Adrenal gland (tissue), 12 donors: ENCODE measurements around the gene PTPRQ. TPM values are rescaled to one million over a fixed set of nuclear protein-coding genes. Genes with fewer than 3 reads are reported as not detected.

Source experiments
- DNase-seq, 7 donors: peaks; one replicate each; pipeline ENCODE4 v3.0.0-alpha.2; 2019 to 2020
- H3K27ac ChIP-seq, 5 donors: fragments of 200-600 bp; sonication (generic) in 4 of 5; 1 replicate in 3 of 5; 2 replicates in 2 of 5; pipeline versions ENCODE4 v1.5.1 to v1.8.0; 2016 to 2020; ENCODE audit warnings: mild to moderate bottlenecking in 1 of 5
- H3K27me3 ChIP-seq: fragments of 200-600 bp; 2 replicates; pipeline ENCODE4 v1.8.0; 2021
- H3K36me3 ChIP-seq, 2 donors: fragments of 200-600 bp; replicated peaks in 1 of 2; 1 replicate in 1 of 2; 2 replicates in 1 of 2; pipeline versions ENCODE4 v1.5.1 to v1.8.0; 2018 to 2022
- H3K4me1 ChIP-seq, 2 donors: fragments of 200-600 bp; replicated peaks in 1 of 2; 1 replicate in 1 of 2; 2 replicates in 1 of 2; pipeline versions ENCODE4 v1.5.1 to v1.8.0; 2018 to 2021
- H3K4me3 ChIP-seq, 4 donors: fragments of 200-600 bp; sonication (generic) in 3 of 4; one replicate each; pipeline ENCODE4 v1.5.1; 2016 to 2018
- H3K9me3 ChIP-seq, 3 donors: fragments of 200-600 bp; sonication (generic) in 1 of 3; replicated peaks in 1 of 3; 1 replicate in 2 of 3; 2 replicates in 1 of 3; pipeline versions ENCODE4 v1.5.1 to v1.8.0; 2016 to 2021
- POLR2A ChIP-seq, 2 donors: fragments of 450-650 bp; IDR thresholded peaks; one replicate each; pipeline ENCODE4 v1.6.1; 2017; ENCODE audit warnings: antibody characterized with exemption in 2 of 2, mild to moderate bottlenecking in 2 of 2, moderate library complexity in 1 of 2
- WGBS, 4 donors: extraction: QIAGEN DNeasy Blood & Tissue Kit in 2 of 4; methylation state at CpG; one replicate each; pipeline versions ENCODE4 v1.1.5 to v1.1.7; 2013 to 2017; 5-methylcytosine and 5-hydroxymethylcytosine counted together
- intact Hi-C, 2 donors: fragments of 100-400 bp; cut with DNase I; formaldehyde crosslinking; loops; one replicate each; pipeline versions ENCODE4 v1.14.1 to v1.15.0; 2022 to 2023
- polyA plus RNA-seq, 3 donors: library from polyadenylated mRNA; stranded (reverse); fragments of 200-250 nt in 2 of 3; fragments of 350-450 nt in 1 of 3; fragmentation: Illumina TruSeq in 1 of 3; extraction: RNeasy Lipid Tissue Mini Kit (QIAGEN cat#74804) in 1 of 3; gene quantifications; one replicate each; pipeline ENCODE4 v1.2.3, GENCODE V29; 2013 to 2014
- total RNA-seq, 9 donors: library from RNA; depleted of rRNA in 4 of 9; stranded (reverse); fragments of >200 nt in 4 of 9; fragments of 120-200 nt in 1 of 9; fragmentation: NEBNext Ultra II Directional in 1 of 9; extraction: Animal tissue kit (Norgen Biotek cat#: 25700) in 1 of 9; gene quantifications; one replicate each; pipeline versions ENCODE4 v1.1.0 to v1.2.4, GENCODE V29; 2013 to 2023
- TF ChIP-seq, protein P1 (sequence below), 6 experiments: fragments of 450-650 bp in 4 of 6; fragments of 200-600 bp in 2 of 6; sonication (generic) in 1 of 6; IDR thresholded peaks; 1 replicate in 5 of 6; 2 replicates in 1 of 6; pipeline versions ENCODE4 v1.5.1 to v1.8.0; 2016 to 2021; ENCODE audit warnings: antibody characterized with exemption in 6 of 6, mild to moderate bottlenecking in 2 of 6, moderate library complexity in 1 of 6
- donor health status: healthy with polysubstance abuse.
- donor health status: Bipolar disorder and iron deficiency.
- donor health status: DM: yes; HTN: yes; CAD: no.
- donor health status: DM: no; HTN: no; CAD: no.
- donor health status: DM: no; HTN: no; CAD: no.
- donor health status: DM: yes; HTN: yes; CAD: no.

Gene PTPRQ
- total and polyA plus RNA-seq, 12 donors = under 0.01 to 0.27 (median 0.13) TPM; not detected in 2

- TF ChIP-seq, protein P1, sequence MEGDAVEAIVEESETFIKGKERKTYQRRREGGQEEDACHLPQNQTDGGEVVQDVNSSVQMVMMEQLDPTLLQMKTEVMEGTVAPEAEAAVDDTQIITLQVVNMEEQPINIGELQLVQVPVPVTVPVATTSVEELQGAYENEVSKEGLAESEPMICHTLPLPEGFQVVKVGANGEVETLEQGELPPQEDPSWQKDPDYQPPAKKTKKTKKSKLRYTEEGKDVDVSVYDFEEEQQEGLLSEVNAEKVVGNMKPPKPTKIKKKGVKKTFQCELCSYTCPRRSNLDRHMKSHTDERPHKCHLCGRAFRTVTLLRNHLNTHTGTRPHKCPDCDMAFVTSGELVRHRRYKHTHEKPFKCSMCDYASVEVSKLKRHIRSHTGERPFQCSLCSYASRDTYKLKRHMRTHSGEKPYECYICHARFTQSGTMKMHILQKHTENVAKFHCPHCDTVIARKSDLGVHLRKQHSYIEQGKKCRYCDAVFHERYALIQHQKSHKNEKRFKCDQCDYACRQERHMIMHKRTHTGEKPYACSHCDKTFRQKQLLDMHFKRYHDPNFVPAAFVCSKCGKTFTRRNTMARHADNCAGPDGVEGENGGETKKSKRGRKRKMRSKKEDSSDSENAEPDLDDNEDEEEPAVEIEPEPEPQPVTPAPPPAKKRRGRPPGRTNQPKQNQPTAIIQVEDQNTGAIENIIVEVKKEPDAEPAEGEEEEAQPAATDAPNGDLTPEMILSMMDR (IDR thresholded peaks at IDR 0.05) = no peak
- no peak for TF ChIP-seq POLR2A (IDR thresholded peaks at IDR 0.05)
- DNase-seq = no peak
- 67 to 84% (median 75%) methylated on average over 1 of the region's 1 CpG for WGBS, 4 donors
Observed at GRCh38 chr12:80690090-80690489, 246.1 kb downstream of the PTPRQ start.

GRCh38 chr12:80690513-80690912 is 246.5 kb downstream of the PTPRQ start:
- no peaks in the 10 kb centered on the region for H3K36me3 ChIP-seq
- no peaks in the 10 kb centered on the region for H3K4me1 ChIP-seq
- 43 to 63% (median 49%) methylated on average over 2 of the region's 2 CpGs for WGBS, 4 donors
- TF ChIP-seq, protein P1 (IDR thresholded peaks at IDR 0.05) = no peak
- TF ChIP-seq POLR2A (IDR thresholded peaks at IDR 0.05) = no peak
- intact Hi-C loops = no loop called here
- H3K4me3 ChIP-seq = no peak overlapping the region
- H3K27me3 ChIP-seq = no peaks in the 10 kb centered on the region
- H3K27ac ChIP-seq = no peak overlapping the region
- no peak for DNase-seq
- H3K9me3 ChIP-seq = no peaks in the 10 kb centered on the region

More at GRCh38 chr12:80690090-80690489, 246.1 kb downstream of the PTPRQ start:
- H3K27me3 ChIP-seq = no peaks in the 10 kb centered on the region
- H3K4me1 ChIP-seq = no peaks in the 10 kb centered on the region
- intact Hi-C loops = no loop called here
- H3K27ac ChIP-seq = no peak overlapping the region
- H3K4me3 ChIP-seq = no peak overlapping the region
- no peaks in the 10 kb centered on the region for H3K9me3 ChIP-seq
- H3K36me3 ChIP-seq = no peaks in the 10 kb centered on the region

GRCh38 chr12:80692114-80692513 is 248.1 kb downstream of the PTPRQ start:
- 55 to 95% (median 88%) methylated on average over 1 of the region's 1 CpG for WGBS, 4 donors
- Histone ChIP-seq H3K4me1 (no peaks in the 10 kb centered on the region), H3K36me3 (no peaks in the 10 kb centered on the region), H3K27me3 (no peaks in the 10 kb centered on the region), H3K9me3 (no peaks in the 10 kb centered on the region), H3K27ac (no peak overlapping the region), H3K4me3 (no peak overlapping the region)
- intact Hi-C loops = no loop called here
- DNase-seq = no peak
- TF ChIP-seq, protein P1 (IDR thresholded peaks at IDR 0.05) = no peak
- no peak for TF ChIP-seq POLR2A (IDR thresholded peaks at IDR 0.05)

- intact Hi-C loops = no loop called here
- WGBS, 4 donors = 55 to 65% (median 58%) methylated on average over 2 of the region's 2 CpGs
- H3K4me1 ChIP-seq = no peaks in the 10 kb centered on the region
Observed at GRCh38 chr12:80697270-80697887, 253.3 kb downstream of the PTPRQ start.

More at GRCh38 chr12:80697270-80697887, 253.3 kb downstream of the PTPRQ start:
- DNase-seq = no peak
- Histone ChIP-seq H3K27me3 (no peaks in the 10 kb centered on the region), H3K36me3 (no peaks in the 10 kb centered on the region), H3K27ac (no peak overlapping the region), H3K4me3 (no peak overlapping the region), H3K9me3 (no peaks in the 10 kb centered on the region)
- TF ChIP-seq POLR2A (IDR thresholded peaks at IDR 0.05) = no peak
- TF ChIP-seq, protein P1 (IDR thresholded peaks at IDR 0.05) = no peak
